GM12874 (cell line): ENCODE measurements around the gene IQGAP2.

ENCODE experiments used
- TF ChIP-seq, protein P1 (sequence below): IDR thresholded peaks from 2 replicates; pipeline ENCODE4 v1.5.1; 2011; ENCODE audit warnings: low read depth, mild to moderate bottlenecking, control low read depth, low read length, moderate library complexity; ENCODE audit not compliant: insufficient read depth

The IQGAP2 gene

GRCh38 chr5:76718880-76719279 lies 315.8 kb downstream of the IQGAP2 start:
- TF ChIP-seq, protein P1, sequence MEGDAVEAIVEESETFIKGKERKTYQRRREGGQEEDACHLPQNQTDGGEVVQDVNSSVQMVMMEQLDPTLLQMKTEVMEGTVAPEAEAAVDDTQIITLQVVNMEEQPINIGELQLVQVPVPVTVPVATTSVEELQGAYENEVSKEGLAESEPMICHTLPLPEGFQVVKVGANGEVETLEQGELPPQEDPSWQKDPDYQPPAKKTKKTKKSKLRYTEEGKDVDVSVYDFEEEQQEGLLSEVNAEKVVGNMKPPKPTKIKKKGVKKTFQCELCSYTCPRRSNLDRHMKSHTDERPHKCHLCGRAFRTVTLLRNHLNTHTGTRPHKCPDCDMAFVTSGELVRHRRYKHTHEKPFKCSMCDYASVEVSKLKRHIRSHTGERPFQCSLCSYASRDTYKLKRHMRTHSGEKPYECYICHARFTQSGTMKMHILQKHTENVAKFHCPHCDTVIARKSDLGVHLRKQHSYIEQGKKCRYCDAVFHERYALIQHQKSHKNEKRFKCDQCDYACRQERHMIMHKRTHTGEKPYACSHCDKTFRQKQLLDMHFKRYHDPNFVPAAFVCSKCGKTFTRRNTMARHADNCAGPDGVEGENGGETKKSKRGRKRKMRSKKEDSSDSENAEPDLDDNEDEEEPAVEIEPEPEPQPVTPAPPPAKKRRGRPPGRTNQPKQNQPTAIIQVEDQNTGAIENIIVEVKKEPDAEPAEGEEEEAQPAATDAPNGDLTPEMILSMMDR: no peak

GRCh38 chr5:76720988-76721569 lies 318.0 kb downstream of the IQGAP2 start:
- TF ChIP-seq, protein P1: no peak

- TF ChIP-seq, protein P1: no peak
Observed at GRCh38 chr5:76723266-76723665, 320.2 kb downstream of the IQGAP2 start.

- TF ChIP-seq, protein P1: no peak
Observed at GRCh38 chr5:76723906-76724305, 320.8 kb downstream of the IQGAP2 start.

DNA sequence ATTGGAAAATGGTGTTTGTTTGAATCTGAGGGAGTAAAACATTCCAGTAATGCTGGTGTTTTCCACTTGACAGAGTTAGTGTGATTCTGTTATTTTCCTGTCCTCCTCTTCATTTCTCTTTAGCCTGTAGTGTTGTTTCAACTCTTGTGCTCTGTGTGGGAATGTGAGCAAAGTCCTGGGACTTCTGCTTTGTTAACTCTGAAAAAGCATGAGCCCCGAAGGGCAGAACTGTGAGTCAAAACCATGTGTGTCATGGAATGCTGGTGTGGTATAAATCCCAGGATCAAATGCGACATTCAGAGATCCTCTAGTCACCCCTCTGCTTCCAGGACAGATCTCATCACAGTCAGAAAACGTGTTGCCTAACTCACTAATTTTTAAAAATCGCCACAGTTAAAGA lies 321.8 kb downstream of the IQGAP2 start:
- TF ChIP-seq, protein P1: no peak

DNA sequence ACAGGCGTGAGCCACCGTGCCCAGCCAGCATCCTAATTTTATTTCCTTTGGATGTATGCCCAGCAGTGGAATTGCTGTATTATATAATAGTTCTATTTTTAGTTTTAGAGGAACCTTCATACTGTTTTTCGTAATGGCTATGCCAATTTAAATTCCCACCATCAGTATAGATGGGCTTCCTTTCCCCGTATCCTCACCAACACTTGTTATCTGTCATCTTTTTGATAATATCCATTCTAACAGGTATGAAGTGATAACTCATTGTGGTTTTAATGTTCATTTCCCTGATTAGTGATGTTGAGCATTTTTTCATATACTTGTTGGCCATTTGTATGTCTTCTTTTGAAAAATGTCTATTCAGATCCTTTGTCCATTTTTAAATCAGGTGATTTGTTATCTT lies 325.9 kb downstream of the IQGAP2 start:
- TF ChIP-seq, protein P1: no peak

- TF ChIP-seq, protein P1: no peak
Observed at GRCh38 chr5:76729373-76730290, 326.5 kb downstream of the IQGAP2 start.
